Calu3 (cell line): ENCODE results near the gene MS4A10. TPM values are rescaled to one million over a fixed set of nuclear protein-coding genes. Genes with fewer than 3 reads are reported as not detected.

ENCODE experiments used
- BruUV-seq: library from RNA; stranded (reverse); fragments of 400-500 nt; replicated peaks from 2 replicates; lab custom pipeline; 2021; lab: Mats Ljungman, UMichigan
- CTCF ChIA-PET: fragments of 300-600 bp; sonication (Branson Sonifier 250); formaldehyde crosslinking; loops from one replicate; lab custom pipeline; 2022; ENCODE audit warnings: antibody characterized with exemption; lab: Charles Lee
- DNase-seq: peaks from one replicate; pipeline ENCODE4 v3.0.0; 2022
- H3K27ac Mint-ChIP-seq: one replicate; pipeline ENCODE4 v1.8.0; 2022; ENCODE audit warnings: mixed read lengths; ENCODE audit not compliant: unreplicated experiment
- H3K27me3 Mint-ChIP-seq: one replicate; pipeline ENCODE4 v1.8.0; 2022; ENCODE audit warnings: mixed read lengths; ENCODE audit not compliant: unreplicated experiment
- H3K36me3 Mint-ChIP-seq: one replicate; pipeline ENCODE4 v1.8.0; 2022; ENCODE audit warnings: mild to moderate bottlenecking, moderate library complexity, mixed read lengths; ENCODE audit not compliant: insufficient read depth, unreplicated experiment
- H3K4me1 Mint-ChIP-seq: one replicate; pipeline ENCODE4 v1.8.0; 2022; ENCODE audit warnings: mild to moderate bottlenecking, low read depth, mixed read lengths; ENCODE audit not compliant: unreplicated experiment
- H3K4me3 Mint-ChIP-seq: one replicate; pipeline ENCODE4 v1.8.0; 2022; ENCODE audit warnings: mild to moderate bottlenecking, low read depth, moderate library complexity, mixed read lengths; ENCODE audit not compliant: unreplicated experiment
- H3K9me3 Mint-ChIP-seq: one replicate; pipeline ENCODE4 v1.8.0; 2022; ENCODE audit warnings: low read depth, mixed read lengths; ENCODE audit not compliant: unreplicated experiment
- CTCF ChIP-seq: fragments of 200-600 bp; IDR thresholded peaks from one replicate; pipeline ENCODE4 v1.8.0; 2022; ENCODE audit warnings: antibody characterized with exemption; ENCODE audit not compliant: unreplicated experiment
- intact Hi-C: fragments of 100-400 bp; cut with micrococcal nuclease; formaldehyde crosslinking; loops from one replicate; pipeline ENCODE4 v1.10.0; 2022; ENCODE audit not compliant: unreplicated experiment
- total RNA-seq: library from RNA; stranded (reverse); gene quantifications from 2 replicates; pipeline ENCODE4 v1.2.3, GENCODE V29; 2022

Gene MS4A10
- total RNA-seq, 1 experiment from 2014 or later, result not detected

- CTCF ChIA-PET, result interaction anchor here (2.2 kb wide), 1 partner anchor 10 kb away, joined by 6 read pairs; no protein-coding TSS in a partner anchor
- intact Hi-C loops, result no loop called here
- H3K4me1 Mint-ChIP-seq, result peaks cover 8% of the 10 kb centered on the region
Measured at GRCh38 chr11:60772666-60773065, 12.5 kb upstream of the MS4A10 start.

GRCh38 chr11:60774726-60775125 is 10.4 kb upstream of the MS4A10 start:
- intact Hi-C loops, result loop anchor here (1.0 to 2.0 kb wide), 3 partner anchors 56 to 125 kb away; no protein-coding TSS in a partner anchor
- Mint-ChIP-seq H3K9me3 (no peaks in the 10 kb centered on the region), H3K4me3 (no peak overlapping the region), H3K36me3 (peaks cover 3% of the 10 kb centered on the region), H3K27ac (no peak overlapping the region), H3K4me1 (peaks cover 11% of the 10 kb centered on the region), H3K27me3 (peaks cover 47% of the 10 kb centered on the region)
- no peak for DNase-seq
- CTCF ChIA-PET, result interaction anchor here (1.3 to 3.5 kb wide), 3 partner anchors 12 to 125 kb away, joined by 7 to 20 read pairs (median 9); no protein-coding TSS in a partner anchor
- no TSS peak for BruUV-seq
- no peak for TF ChIP-seq CTCF

More at GRCh38 chr11:60772666-60773065, 12.5 kb upstream of the MS4A10 start:
- Mint-ChIP-seq H3K27me3 (peaks cover 67% of the 10 kb centered on the region), H3K36me3 (peaks cover 4% of the 10 kb centered on the region), H3K9me3 (no peaks in the 10 kb centered on the region), H3K27ac (no peak overlapping the region), H3K4me3 (no peak overlapping the region)
- DNase-seq, result no peak
- BruUV-seq, result no TSS peak
- TF ChIP-seq CTCF, result no peak

GRCh38 chr11:60775420-60775961 is 9.6 kb upstream of the MS4A10 start:
- CTCF ChIA-PET, result interaction anchor here (0.7 to 3.5 kb wide), 9 partner anchors 11 to 734 kb away, joined by 3 to 20 read pairs (median 4); no protein-coding TSS in a partner anchor
- peak; percentile 89 for DNase-seq
- H3K4me1 Mint-ChIP-seq, result peaks cover 11% of the 10 kb centered on the region
- TF ChIP-seq CTCF, result peak; percentile 91
- H3K36me3 Mint-ChIP-seq, result no peaks in the 10 kb centered on the region
- H3K9me3 Mint-ChIP-seq, result no peaks in the 10 kb centered on the region
- no peak overlapping the region for H3K27ac Mint-ChIP-seq
- no TSS peak for BruUV-seq
- peaks cover 44% of the 10 kb centered on the region for H3K27me3 Mint-ChIP-seq
- intact Hi-C loops, result loop anchor here (1.0 to 2.0 kb wide), 3 partner anchors 55 to 124 kb away; no protein-coding TSS in a partner anchor
- H3K4me3 Mint-ChIP-seq, result no peak overlapping the region

GRCh38 chr11:60776167-60776566 is 9.0 kb upstream of the MS4A10 start:
- intact Hi-C loops, result no loop called here
- H3K27ac Mint-ChIP-seq, result no peak overlapping the region
- CTCF ChIA-PET, result interaction anchor here (0.6 to 3.5 kb wide), 7 partner anchors 14 to 734 kb away, joined by 3 to 20 read pairs (median 5); no protein-coding TSS in a partner anchor
- no peak for DNase-seq
- TF ChIP-seq CTCF, result no peak
- no peaks in the 10 kb centered on the region for H3K9me3 Mint-ChIP-seq
- H3K36me3 Mint-ChIP-seq, result no peaks in the 10 kb centered on the region
- H3K27me3 Mint-ChIP-seq, result peaks cover 41% of the 10 kb centered on the region
- BruUV-seq, result no TSS peak
- H3K4me1 Mint-ChIP-seq, result peaks cover 11% of the 10 kb centered on the region
- H3K4me3 Mint-ChIP-seq, result no peak overlapping the region
